ENCODE results near the gene PPP4R1. TPM values are rescaled to one million over a fixed set of nuclear protein-coding genes. Genes with fewer than 3 reads are reported as not detected.

PPP4R1 gene
- total RNA-seq, 6 experiments from 2014 or later = 15.0 to 36.5 (median 30.1) TPM

GRCh38 chr18:9619056-9619455 lies 4.7 kb upstream of the PPP4R1 start:
- WGBS (ENCODE audit: insufficient coverage, low coverage, low lambda C conversion rate, missing lambda C conversion rate) = 46% methylated on average over 3 of the region's 3 CpGs
- no peaks in the 10 kb centered on the region for H3K27me3 ChIP-seq
- H3K9me3 ChIP-seq = no peaks in the 10 kb centered on the region
- no peak for DNase-seq
- H3K36me3 ChIP-seq = no peaks in the 10 kb centered on the region
- no peak overlapping the region for H3K4me3 ChIP-seq
- intact Hi-C loops (cut with DNase I) = no loop called here
- ATAC-seq = no peak
- TF ChIP-seq POLR2A (IDR thresholded peaks at IDR 0.05) (no peak), CTCF (IDR thresholded peaks at IDR 0.05) (no peak)
- no peaks in the 10 kb centered on the region for H3K4me1 ChIP-seq
- no peak overlapping the region for H3K27ac ChIP-seq

GRCh38 chr18:9617006-9617542 lies 2.7 kb upstream of the PPP4R1 start:
- ATAC-seq (no peak), DNase-seq (no peak)
- WGBS (ENCODE audit: insufficient coverage, low coverage, low lambda C conversion rate, missing lambda C conversion rate) = 53% methylated on average over 2 of the region's 5 CpGs
- no peak for TF ChIP-seq POLR2A (IDR thresholded peaks at IDR 0.05)
- TF ChIP-seq CTCF (IDR thresholded peaks at IDR 0.05) = no peak
- H3K4me3 ChIP-seq = no peak overlapping the region
- intact Hi-C loops (cut with DNase I) = no loop called here
- H3K9me3 ChIP-seq = no peaks in the 10 kb centered on the region
- peaks cover 0 to 6% (median 3%) of the 10 kb centered on the region in 4 donors for H3K4me1 ChIP-seq
- no peaks in the 10 kb centered on the region for H3K36me3 ChIP-seq
- no peak overlapping the region for H3K27ac ChIP-seq
- no peaks in the 10 kb centered on the region for H3K27me3 ChIP-seq

GRCh38 chr18:9616049-9616448 lies 1.7 kb upstream of the PPP4R1 start:
- Histone ChIP-seq H3K4me3 (no peak overlapping the region), H3K9me3 (no peaks in the 10 kb centered on the region), H3K36me3 (no peaks in the 10 kb centered on the region), H3K4me1 (peaks cover 0 to 6% (median 3%) of the 10 kb centered on the region in 4 donors), H3K27me3 (no peaks in the 10 kb centered on the region), H3K27ac (no peak overlapping the region)
- 94% methylated on average over 2 of the region's 2 CpGs for WGBS (ENCODE audit: insufficient coverage, low coverage, low lambda C conversion rate, missing lambda C conversion rate)
- TF ChIP-seq CTCF (IDR thresholded peaks at IDR 0.05) (no peak), POLR2A (IDR thresholded peaks at IDR 0.05) (no peak)
- intact Hi-C loops (cut with DNase I) = no loop called here
- DNase-seq = no peak
- no peak for ATAC-seq

- Histone ChIP-seq H3K27me3 (no peaks in the 10 kb centered on the region), H3K4me1 (peaks cover 0 to 6% (median 3%) of the 10 kb centered on the region in 4 donors), H3K27ac (peak overlapping the region; percentile 68 to 92 (median 81)), H3K36me3 (no peaks in the 10 kb centered on the region), H3K9me3 (no peaks in the 10 kb centered on the region), H3K4me3 (peak overlapping the region; percentile 66 to 75 (median 68))
- no peak for DNase-seq
- no peak for ATAC-seq
- TF ChIP-seq CTCF (IDR thresholded peaks at IDR 0.05) (no peak), POLR2A (IDR thresholded peaks at IDR 0.05) (no peak)
- intact Hi-C loops (cut with DNase I) = no loop called here
- whole genome bisulfite sequencing (ENCODE audit: insufficient coverage, low coverage, low lambda C conversion rate, missing lambda C conversion rate) = 59% methylated on average over 11 of the region's 13 CpGs
These were observed 980 bp upstream of the PPP4R1 start for GRCh38 chr18:9615280-9615797.
